ENCODE measurements around the gene CDK19.
"Not testable (repeated sequence)": the region's sequence is repeated elsewhere in the genome, so short reads cannot be mapped to it uniquely, and the experiment has no call there.

CDK19 gene

DNA sequence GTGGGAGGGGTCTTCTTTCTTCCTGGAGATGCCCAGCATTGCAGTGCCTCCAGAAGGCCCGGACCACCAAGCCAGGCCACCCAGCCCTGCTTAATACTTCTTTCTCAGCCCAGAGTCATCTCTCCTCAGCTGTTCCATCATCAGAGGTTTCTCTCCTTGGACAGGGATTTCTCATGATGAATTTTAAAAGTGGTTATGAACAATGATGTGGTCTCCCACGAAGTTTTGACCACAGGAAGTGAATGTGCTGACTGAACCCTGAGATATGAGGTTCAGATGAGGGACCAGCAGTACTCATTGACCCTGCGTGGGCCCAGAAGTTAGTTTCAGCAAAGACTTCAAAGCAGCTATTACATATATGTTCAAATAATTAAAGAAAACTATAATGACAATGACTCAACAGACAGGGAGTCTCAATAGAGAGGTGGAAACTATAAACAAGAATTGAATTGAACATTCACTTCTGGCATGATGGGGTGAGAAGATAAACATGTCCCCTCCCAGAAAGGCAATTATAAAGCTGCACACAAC, 224.4 kb downstream of the CDK19 start:
- H3K36me3 ChIP-seq (ENCODE audit: insufficient read depth, low read length) = no peaks in the 10 kb centered on the region
- no peak overlapping the region for H3K9ac ChIP-seq (ENCODE audit: insufficient read length)
- TF ChIP-seq POLR2AphosphoS5 (IDR thresholded peaks at IDR 0.05; ENCODE audit: borderline replicate concordance, low read depth, low read length) (no peak), FOXP2 (optimal IDR thresholded peaks at IDR 0.05; ENCODE audit: control extremely low read depth, extremely low read length, insufficient read depth) (no peak), EZH2 (IDR thresholded peaks at IDR 0.05) (no peak)
- DNase-seq (ENCODE audit: low read depth, low spot score) = no peak
- no peaks in the 10 kb centered on the region for H3K9me3 ChIP-seq (ENCODE audit: low read depth, low read length)
- H3K27ac ChIP-seq = no peak overlapping the region
- no peak overlapping the region for H3K4me3 ChIP-seq

- DNase-seq (ENCODE audit: low read depth, low spot score) = no peak
- Histone ChIP-seq H3K27ac (no peak overlapping the region), H3K36me3 (ENCODE audit: insufficient read depth, low read length) (no peaks in the 10 kb centered on the region), H3K9ac (ENCODE audit: insufficient read length) (no peak overlapping the region), H3K9me3 (ENCODE audit: low read depth, low read length) (no peaks in the 10 kb centered on the region), H3K4me3 (no peak overlapping the region)
- TF ChIP-seq POLR2AphosphoS5 (IDR thresholded peaks at IDR 0.05; ENCODE audit: borderline replicate concordance, low read depth, low read length) (no peak), FOXP2 (optimal IDR thresholded peaks at IDR 0.05; ENCODE audit: control extremely low read depth, extremely low read length, insufficient read depth) (no peak), EZH2 (IDR thresholded peaks at IDR 0.05) (no peak)
Observed at GRCh38 chr6:110589865-110590513, 225.3 kb downstream of the CDK19 start.

- TF ChIP-seq EZH2 (IDR thresholded peaks at IDR 0.05) (no peak), FOXP2 (optimal IDR thresholded peaks at IDR 0.05; ENCODE audit: control extremely low read depth, extremely low read length, insufficient read depth) (no peak), POLR2AphosphoS5 (IDR thresholded peaks at IDR 0.05; ENCODE audit: borderline replicate concordance, low read depth, low read length) (no peak)
- no peak for DNase-seq (ENCODE audit: low read depth, low spot score)
- no peak overlapping the region for H3K27ac ChIP-seq
- no peak overlapping the region for H3K4me3 ChIP-seq
- H3K36me3 ChIP-seq (ENCODE audit: insufficient read depth, low read length) = no peaks in the 10 kb centered on the region
- H3K9me3 ChIP-seq (ENCODE audit: low read depth, low read length) = no peaks in the 10 kb centered on the region
- H3K9ac ChIP-seq (ENCODE audit: insufficient read length) = no peak overlapping the region
Observed at GRCh38 chr6:110587328-110587727, 227.9 kb downstream of the CDK19 start.

GRCh38 chr6:110581679-110582078, 233.6 kb downstream of the CDK19 start:
- TF ChIP-seq POLR2AphosphoS5 (IDR thresholded peaks at IDR 0.05; ENCODE audit: borderline replicate concordance, low read depth, low read length) (no peak), EZH2 (IDR thresholded peaks at IDR 0.05) (no peak), FOXP2 (optimal IDR thresholded peaks at IDR 0.05; ENCODE audit: control extremely low read depth, extremely low read length, insufficient read depth) (no peak)
- no peak for DNase-seq (ENCODE audit: low read depth, low spot score)
- no peak overlapping the region for H3K9ac ChIP-seq (ENCODE audit: insufficient read length)
- H3K27ac ChIP-seq = peak overlapping the region; percentile 55; the same call in 1 of the 2 replicates
- H3K4me3 ChIP-seq = no peak overlapping the region
- H3K36me3 ChIP-seq (ENCODE audit: insufficient read depth, low read length) = no peaks in the 10 kb centered on the region
- no peaks in the 10 kb centered on the region for H3K9me3 ChIP-seq (ENCODE audit: low read depth, low read length)

- H3K27ac ChIP-seq; H3K9me3 ChIP-seq (ENCODE audit: low read depth, low read length); H3K4me3 ChIP-seq; DNase-seq (ENCODE audit: low read depth, low spot score); H3K9ac ChIP-seq (ENCODE audit: insufficient read length); H3K36me3 ChIP-seq (ENCODE audit: insufficient read depth, low read length): not testable (repeated sequence)
Observed at GRCh38 chr6:110577596-110578167, 237.6 kb downstream of the CDK19 start.

DNA sequence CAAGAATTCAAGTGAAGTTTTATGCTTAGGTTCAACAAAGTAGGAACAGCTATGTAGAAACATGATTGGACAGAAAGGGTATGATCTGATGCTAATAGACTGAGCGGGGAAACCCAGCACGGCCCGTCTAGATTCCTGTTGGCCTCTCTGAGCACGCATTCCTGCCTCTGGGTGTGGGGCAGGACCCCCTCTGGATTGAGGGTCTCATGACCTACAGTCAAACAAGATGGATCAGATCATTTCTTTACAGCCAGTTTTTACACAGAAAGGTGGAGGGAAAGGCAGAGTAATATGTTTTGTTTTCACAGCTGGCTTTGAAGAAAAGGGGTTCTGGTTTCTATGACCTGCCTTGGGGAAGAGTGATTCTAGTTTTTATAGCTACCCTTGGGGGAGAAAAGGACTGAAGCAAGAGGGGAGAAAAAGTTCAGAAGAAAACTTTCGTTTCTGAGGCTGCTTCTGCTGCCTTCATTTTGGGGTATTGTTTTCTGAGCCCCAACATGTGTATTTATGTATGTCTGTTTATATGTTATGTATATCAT, 239.3 kb downstream of the CDK19 start:
- H3K4me3 ChIP-seq = no peak overlapping the region
- H3K36me3 ChIP-seq (ENCODE audit: insufficient read depth, low read length) = no peaks in the 10 kb centered on the region
- no peak for TF ChIP-seq EZH2 (IDR thresholded peaks at IDR 0.05)
- TF ChIP-seq POLR2AphosphoS5 (IDR thresholded peaks at IDR 0.05; ENCODE audit: borderline replicate concordance, low read depth, low read length) = no peak
- TF ChIP-seq FOXP2 (optimal IDR thresholded peaks at IDR 0.05; ENCODE audit: control extremely low read depth, extremely low read length, insufficient read depth) = no peak
- H3K9ac ChIP-seq (ENCODE audit: insufficient read length) = no peak overlapping the region
- H3K27ac ChIP-seq = no peak overlapping the region
- H3K9me3 ChIP-seq (ENCODE audit: low read depth, low read length) = no peaks in the 10 kb centered on the region
- DNase-seq (ENCODE audit: low read depth, low spot score) = no peak

GRCh38 chr6:110574817-110575216, 240.5 kb downstream of the CDK19 start:
- no peak overlapping the region for H3K9ac ChIP-seq (ENCODE audit: insufficient read length)
- no peak for DNase-seq (ENCODE audit: low read depth, low spot score)

GRCh38 chr6:110573537-110573936, 241.7 kb downstream of the CDK19 start:
- H3K27ac ChIP-seq = no peak overlapping the region
- no peaks in the 10 kb centered on the region for H3K9me3 ChIP-seq (ENCODE audit: low read depth, low read length)
- H3K4me3 ChIP-seq = no peak overlapping the region
- no peak for TF ChIP-seq FOXP2 (optimal IDR thresholded peaks at IDR 0.05; ENCODE audit: control extremely low read depth, extremely low read length, insufficient read depth)
- TF ChIP-seq EZH2 (IDR thresholded peaks at IDR 0.05) = no peak
- TF ChIP-seq POLR2AphosphoS5 (IDR thresholded peaks at IDR 0.05; ENCODE audit: borderline replicate concordance, low read depth, low read length) = no peak
- no peak overlapping the region for H3K9ac ChIP-seq (ENCODE audit: insufficient read length)
- no peak for DNase-seq (ENCODE audit: low read depth, low spot score)
- H3K36me3 ChIP-seq (ENCODE audit: insufficient read depth, low read length) = no peaks in the 10 kb centered on the region

More at GRCh38 chr6:110574817-110575216, 240.5 kb downstream of the CDK19 start:
- no peak overlapping the region for H3K4me3 ChIP-seq
- H3K27ac ChIP-seq = no peak overlapping the region
- no peak for TF ChIP-seq POLR2AphosphoS5 (IDR thresholded peaks at IDR 0.05; ENCODE audit: borderline replicate concordance, low read depth, low read length)
- no peak for TF ChIP-seq FOXP2 (optimal IDR thresholded peaks at IDR 0.05; ENCODE audit: control extremely low read depth, extremely low read length, insufficient read depth)
- no peak for TF ChIP-seq EZH2 (IDR thresholded peaks at IDR 0.05)
- no peaks in the 10 kb centered on the region for H3K36me3 ChIP-seq (ENCODE audit: insufficient read depth, low read length)
- H3K9me3 ChIP-seq (ENCODE audit: low read depth, low read length) = no peaks in the 10 kb centered on the region

Measured in SK-N-MC (cell line).